Calu3 (cell line): Measurements from ENCODE around the gene PGF. TPM values are rescaled to one million over a fixed set of nuclear protein-coding genes. Genes with fewer than 3 reads are reported as not detected.

ENCODE experiments used
- BruUV-seq: library from RNA; stranded (reverse); fragments of 400-500 nt; replicated peaks from 2 replicates; lab custom pipeline; 2021; lab: Mats Ljungman, UMichigan
- CTCF ChIA-PET: fragments of 300-600 bp; sonication (Branson Sonifier 250); formaldehyde crosslinking; loops from one replicate; lab custom pipeline; 2022; ENCODE audit warnings: antibody characterized with exemption; lab: Charles Lee
- DNase-seq: peaks from one replicate; pipeline ENCODE4 v3.0.0; 2022
- H3K27ac Mint-ChIP-seq: one replicate; pipeline ENCODE4 v1.8.0; 2022; ENCODE audit warnings: mixed read lengths; ENCODE audit not compliant: unreplicated experiment
- H3K27me3 Mint-ChIP-seq: one replicate; pipeline ENCODE4 v1.8.0; 2022; ENCODE audit warnings: mixed read lengths; ENCODE audit not compliant: unreplicated experiment
- H3K36me3 Mint-ChIP-seq: one replicate; pipeline ENCODE4 v1.8.0; 2022; ENCODE audit warnings: mild to moderate bottlenecking, moderate library complexity, mixed read lengths; ENCODE audit not compliant: insufficient read depth, unreplicated experiment
- H3K4me1 Mint-ChIP-seq: one replicate; pipeline ENCODE4 v1.8.0; 2022; ENCODE audit warnings: mild to moderate bottlenecking, low read depth, mixed read lengths; ENCODE audit not compliant: unreplicated experiment
- H3K4me3 Mint-ChIP-seq: one replicate; pipeline ENCODE4 v1.8.0; 2022; ENCODE audit warnings: mild to moderate bottlenecking, low read depth, moderate library complexity, mixed read lengths; ENCODE audit not compliant: unreplicated experiment
- H3K9me3 Mint-ChIP-seq: one replicate; pipeline ENCODE4 v1.8.0; 2022; ENCODE audit warnings: low read depth, mixed read lengths; ENCODE audit not compliant: unreplicated experiment
- intact Hi-C: fragments of 100-400 bp; cut with micrococcal nuclease; formaldehyde crosslinking; loops from one replicate; pipeline ENCODE4 v1.10.0; 2022; ENCODE audit not compliant: unreplicated experiment
- total RNA-seq: library from RNA; stranded (reverse); gene quantifications from 2 replicates; pipeline ENCODE4 v1.2.3, GENCODE V29; 2022
- TF ChIP-seq, protein P1 (sequence below): fragments of 200-600 bp; IDR thresholded peaks from one replicate; pipeline ENCODE4 v1.8.0; 2022; ENCODE audit warnings: antibody characterized with exemption; ENCODE audit not compliant: unreplicated experiment

Gene PGF
- total RNA-seq, 1 experiment from 2014 or later = 2.1 TPM

DNA sequence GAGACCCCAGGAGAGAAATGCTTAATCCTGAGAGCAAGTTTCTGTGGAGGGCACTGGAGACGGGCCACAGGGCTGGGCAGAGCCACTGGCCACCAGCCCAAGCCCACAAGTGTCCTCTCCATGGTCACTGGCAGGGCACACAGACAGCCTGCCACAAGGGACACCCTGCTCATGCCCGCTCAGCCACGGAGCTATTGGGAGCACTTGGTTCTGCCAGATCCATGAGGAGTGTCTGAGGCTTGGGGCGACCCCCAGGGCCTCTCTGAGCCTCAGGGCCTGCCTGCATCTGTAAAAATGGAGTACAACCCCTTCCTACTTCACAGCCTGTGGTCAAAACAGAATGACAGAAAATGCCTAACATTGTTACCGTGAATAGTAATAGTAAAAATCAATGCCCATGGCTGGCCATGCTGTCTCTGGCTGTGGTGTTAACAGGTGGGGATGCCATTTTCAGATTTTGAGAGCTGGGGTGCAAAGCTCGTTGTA lies 3.2 kb downstream of the PGF start:
- Mint-ChIP-seq H3K4me1 (no peaks in the 10 kb centered on the region), H3K27me3 (peaks cover 14% of the 10 kb centered on the region), H3K9me3 (no peaks in the 10 kb centered on the region), H3K4me3 (no peak overlapping the region), H3K27ac (no peak overlapping the region), H3K36me3 (peaks cover 7% of the 10 kb centered on the region)
- CTCF ChIA-PET = interaction anchor here (0.7 kb wide), 1 partner anchor 74 kb away, joined by 3 read pairs; no protein-coding TSS in a partner anchor
- TF ChIP-seq, protein P1, sequence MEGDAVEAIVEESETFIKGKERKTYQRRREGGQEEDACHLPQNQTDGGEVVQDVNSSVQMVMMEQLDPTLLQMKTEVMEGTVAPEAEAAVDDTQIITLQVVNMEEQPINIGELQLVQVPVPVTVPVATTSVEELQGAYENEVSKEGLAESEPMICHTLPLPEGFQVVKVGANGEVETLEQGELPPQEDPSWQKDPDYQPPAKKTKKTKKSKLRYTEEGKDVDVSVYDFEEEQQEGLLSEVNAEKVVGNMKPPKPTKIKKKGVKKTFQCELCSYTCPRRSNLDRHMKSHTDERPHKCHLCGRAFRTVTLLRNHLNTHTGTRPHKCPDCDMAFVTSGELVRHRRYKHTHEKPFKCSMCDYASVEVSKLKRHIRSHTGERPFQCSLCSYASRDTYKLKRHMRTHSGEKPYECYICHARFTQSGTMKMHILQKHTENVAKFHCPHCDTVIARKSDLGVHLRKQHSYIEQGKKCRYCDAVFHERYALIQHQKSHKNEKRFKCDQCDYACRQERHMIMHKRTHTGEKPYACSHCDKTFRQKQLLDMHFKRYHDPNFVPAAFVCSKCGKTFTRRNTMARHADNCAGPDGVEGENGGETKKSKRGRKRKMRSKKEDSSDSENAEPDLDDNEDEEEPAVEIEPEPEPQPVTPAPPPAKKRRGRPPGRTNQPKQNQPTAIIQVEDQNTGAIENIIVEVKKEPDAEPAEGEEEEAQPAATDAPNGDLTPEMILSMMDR = no peak
- BruUV-seq = no TSS peak
- intact Hi-C loops = no loop called here
- no peak for DNase-seq

- intact Hi-C loops = no loop called here
- Mint-ChIP-seq H3K36me3 (peaks cover 7% of the 10 kb centered on the region), H3K27ac (no peak overlapping the region), H3K4me3 (no peak overlapping the region), H3K9me3 (no peaks in the 10 kb centered on the region), H3K4me1 (peaks cover 4% of the 10 kb centered on the region), H3K27me3 (peaks cover 8% of the 10 kb centered on the region)
- no peak for DNase-seq
- CTCF ChIA-PET = no interaction called here
- BruUV-seq = no TSS peak
- TF ChIP-seq, protein P1 = no peak
Measured at GRCh38 chr14:74951443-74952179, 3.8 kb downstream of the PGF start.

- Mint-ChIP-seq H3K27ac (no peak overlapping the region), H3K4me1 (peaks cover 11% of the 10 kb centered on the region), H3K9me3 (no peaks in the 10 kb centered on the region), H3K36me3 (peaks cover 3% of the 10 kb centered on the region), H3K27me3 (peaks cover 1% of the 10 kb centered on the region), H3K4me3 (no peak overlapping the region)
- TF ChIP-seq, protein P1 = no peak
- intact Hi-C loops = no loop called here
- no peak for DNase-seq
- no TSS peak for BruUV-seq
- CTCF ChIA-PET = no interaction called here
Measured at GRCh38 chr14:74950795-74951442, 4.5 kb downstream of the PGF start.

GRCh38 chr14:74949859-74950573 lies 5.4 kb downstream of the PGF start:
- H3K9me3 Mint-ChIP-seq = no peaks in the 10 kb centered on the region
- H3K27ac Mint-ChIP-seq = no peak overlapping the region
- no peak for DNase-seq
- intact Hi-C loops = no loop called here
- H3K4me1 Mint-ChIP-seq = peaks cover 12% of the 10 kb centered on the region
- CTCF ChIA-PET = interaction anchor here (1.0 kb wide), 1 partner anchor 68 kb away, joined by 3 read pairs; no protein-coding TSS in a partner anchor
- no peaks in the 10 kb centered on the region for H3K27me3 Mint-ChIP-seq
- peaks cover 3% of the 10 kb centered on the region for H3K36me3 Mint-ChIP-seq
- H3K4me3 Mint-ChIP-seq = no peak overlapping the region
- BruUV-seq = no TSS peak
- TF ChIP-seq, protein P1 = no peak
